HepG2 (cell line): ENCODE data around the gene BANP. TPM values are rescaled to one million over a fixed set of nuclear protein-coding genes. Genes with fewer than 3 reads are reported as not detected.

ENCODE experiments used
- AGO2 ChIP-seq: fragments of 200-400 bp; formaldehyde crosslinking; optimal IDR thresholded peaks from 2 replicates; pipeline ENCODE3; 2017; ENCODE audit warnings: mild to moderate bottlenecking, low read depth, low read length, moderate library complexity
- AKAP8 ChIP-seq: sonication (generic); formaldehyde crosslinking; IDR thresholded peaks from 2 replicates; pipeline ENCODE4 v1.5.1; 2020; ENCODE audit warnings: mild to moderate bottlenecking, missing genetic modification reagents
- HMGXB4 ChIP-seq, 2 experiments: sonication (generic) in 1 of 2; formaldehyde crosslinking in 1 of 2; IDR thresholded peaks; 2 replicates each; pipeline versions ENCODE4 v1.4.0 to v1.6.1; 2018 to 2020; ENCODE audit warnings: missing genetic modification reagents in 2 of 2, borderline replicate concordance in 1 of 2, low read depth in 1 of 2, mild to moderate bottlenecking in 1 of 2, missing biosample characterization in 1 of 2
- MLXIP ChIP-seq: sonication (generic); formaldehyde crosslinking; IDR thresholded peaks from 2 replicates; pipeline ENCODE4 v1.9.0; 2021; ENCODE audit warnings: missing genetic modification reagents, borderline replicate concordance
- NRL ChIP-seq: sonication (generic); formaldehyde crosslinking; IDR thresholded peaks from 2 replicates; pipeline ENCODE4 v1.5.0; 2020; ENCODE audit warnings: missing genetic modification reagents, mild to moderate bottlenecking, moderate library complexity, borderline replicate concordance
- POGK ChIP-seq: sonication (generic); formaldehyde crosslinking; conservative IDR thresholded peaks from 2 replicates; pipeline ENCODE4 v1.8.0; 2022; ENCODE audit warnings: mild to moderate bottlenecking, moderate library complexity, missing genetic modification reagents
- ZFX ChIP-seq: sonication (generic); formaldehyde crosslinking; IDR thresholded peaks from 2 replicates; pipeline ENCODE4 v1.4.0; 2020; ENCODE audit warnings: mild to moderate bottlenecking, low read depth, missing genetic modification reagents, moderate library complexity
- ZNF160 ChIP-seq: sonication (generic); formaldehyde crosslinking; IDR thresholded peaks from 2 replicates; pipeline ENCODE4 v1.8.0; 2022; ENCODE audit warnings: mild to moderate bottlenecking, inconsistent platforms, missing genetic modification reagents
- ZNF326 ChIP-seq: sonication (generic); formaldehyde crosslinking; IDR thresholded peaks from 2 replicates; pipeline ENCODE4 v1.4.0; 2020; ENCODE audit warnings: missing genetic modification reagents, borderline replicate concordance
- ZNF770 ChIP-seq: sonication (generic); formaldehyde crosslinking; IDR thresholded peaks from 2 replicates; pipeline ENCODE4 v1.5.0; 2020; ENCODE audit warnings: mild to moderate bottlenecking, missing genetic modification reagents
- polyA plus RNA-seq, 8 experiments: library from polyadenylated mRNA; depleted of rRNA in 3 of 8; stranded (reverse) in 7 of 8; unstranded in 1 of 8; fragments of >200 nt; fragmentation: Illumina TruSeq in 4 of 8; extraction: Trizol in 4 of 8; gene quantifications; 2 replicates each; pipeline versions ENCODE4 v1.2.1 to v1.2.3, GENCODE V29; 2011 to 2016; ENCODE audit warnings: low read depth in 4 of 8, missing spikeins in 1 of 8, mixed read lengths in 1 of 8; ENCODE audit not compliant: insufficient read depth in 1 of 8
- total RNA-seq, 5 experiments: library from RNA; depleted of rRNA; stranded (reverse); fragments of >200 nt; fragmentation: Illumina TruSeq; extraction: Trizol; gene quantifications; 2 replicates each; pipeline ENCODE4 v1.2.3, GENCODE V29; 2016; ENCODE audit warnings: low read depth in 1 of 5

Gene BANP
- total and polyA plus RNA-seq, 2 of the 13 experiments (the other 11 are each of a cell fraction or from before 2014, with no cell fraction given), result 20.2 to 23.8 TPM

GRCh38 chr16:87924041-87924810 is 27.0 kb upstream of the BANP start (continued):
- TF ChIP-seq ZFX (CRISPR knock-in tag) (no peak), ZNF770 (CRISPR knock-in tag) (no peak), ZNF160 (CRISPR knock-in tag) (no peak), AKAP8 (no peak), MLXIP (CRISPR knock-in tag) (no peak), ZNF326 (CRISPR knock-in tag) (no peak), NRL (CRISPR knock-in tag) (no peak), POGK (CRISPR knock-in tag) (no peak), AGO2 (peak; percentile 70), HMGXB4 (CRISPR knock-in tag; IDR thresholded peaks at IDR 0.05; ENCODE audit: borderline replicate concordance in 1 of 2, low read depth in 1 of 2) (no peak)
